Astrocyte (in vitro differentiated cells and primary cell): ENCODE data around the gene NPIPA1. TPM values are rescaled to one million over a fixed set of nuclear protein-coding genes. Genes with fewer than 3 reads are reported as not detected.

Experiments
- DNase-seq: peaks from one replicate; pipeline ENCODE4 v3.0.0-alpha.2; 2010; ENCODE audit warnings: low read depth
- FAIRE-seq: peaks from 2 replicates; lab custom pipeline; 2011; peaks lifted over from hg19 to GRCh38; lab: Jason Lieb, UNC
- H2AFZ ChIP-seq: 2 replicates; pipeline ENCODE4 v1.6.0; 2012; ENCODE audit warnings: low read depth, low read length, inconsistent platforms
- H3K27ac ChIP-seq: 2 replicates; pipeline ENCODE4 v1.5.1; 2011; ENCODE audit warnings: low read depth, low read length, inconsistent platforms
- H3K27me3 ChIP-seq: 2 replicates; pipeline ENCODE4 v1.6.0; 2011; ENCODE audit warnings: low read length, inconsistent platforms; ENCODE audit not compliant: insufficient read depth
- H3K36me3 ChIP-seq: 2 replicates; pipeline ENCODE4 v1.5.1; 2011; ENCODE audit warnings: low read length, inconsistent platforms; ENCODE audit not compliant: insufficient read depth
- H3K4me1 ChIP-seq: 2 replicates; pipeline ENCODE4 v1.5.1; 2011; ENCODE audit warnings: low read length, inconsistent platforms; ENCODE audit not compliant: insufficient read depth
- H3K4me2 ChIP-seq: 2 replicates; pipeline ENCODE4 v1.6.0; 2012; ENCODE audit warnings: low read length, inconsistent platforms
- H3K4me3 ChIP-seq: 2 replicates; pipeline ENCODE4 v1.5.1; 2011; ENCODE audit warnings: low read depth, mild to moderate bottlenecking, low read length, inconsistent platforms; ENCODE audit not compliant: insufficient read depth
- H3K79me2 ChIP-seq: 2 replicates; pipeline ENCODE4 v1.6.0; 2012; ENCODE audit warnings: mild to moderate bottlenecking, low read length, inconsistent platforms; ENCODE audit not compliant: insufficient read depth
- H3K9ac ChIP-seq: 2 replicates; pipeline ENCODE4 v1.6.0; 2012; ENCODE audit warnings: mild to moderate bottlenecking, low read length, inconsistent platforms
- H3K9me3 ChIP-seq: 2 replicates; pipeline ENCODE4 v1.5.1; 2012; ENCODE audit warnings: low read depth, mild to moderate bottlenecking, low read length, inconsistent platforms; ENCODE audit not compliant: insufficient read depth
- H4K20me1 ChIP-seq: 2 replicates; pipeline ENCODE4 v1.6.0; 2012; ENCODE audit warnings: low read length, inconsistent platforms; ENCODE audit not compliant: insufficient read depth
- H3K27ac Mint-ChIP-seq: one replicate; pipeline ENCODE4 v1.8.0; 2021; ENCODE audit warnings: mild to moderate bottlenecking, mixed read lengths; ENCODE audit not compliant: unreplicated experiment
- H3K27me3 Mint-ChIP-seq: one replicate; pipeline ENCODE4 v1.8.0; 2021; ENCODE audit warnings: low read depth, mixed read lengths; ENCODE audit not compliant: unreplicated experiment
- H3K36me3 Mint-ChIP-seq: one replicate; pipeline ENCODE4 v1.8.0; 2021; ENCODE audit warnings: low read depth, mixed read lengths; ENCODE audit not compliant: unreplicated experiment
- H3K4me1 Mint-ChIP-seq: one replicate; pipeline ENCODE4 v1.8.0; 2021; ENCODE audit warnings: low read depth, mixed read lengths; ENCODE audit not compliant: unreplicated experiment
- H3K4me3 Mint-ChIP-seq: one replicate; pipeline ENCODE4 v1.8.0; 2021; ENCODE audit warnings: mild to moderate bottlenecking, moderate library complexity, mixed read lengths; ENCODE audit not compliant: unreplicated experiment
- H3K9me3 Mint-ChIP-seq: one replicate; pipeline ENCODE4 v1.8.0; 2021; ENCODE audit warnings: mild to moderate bottlenecking, mixed read lengths; ENCODE audit not compliant: unreplicated experiment
- CTCF ChIP-seq: IDR thresholded peaks from 2 replicates; pipeline ENCODE4 v1.5.1; 2011; ENCODE audit warnings: low read depth, mild to moderate bottlenecking, inconsistent platforms, low read length, moderate library complexity; ENCODE audit not compliant: insufficient read depth
- EZH2 ChIP-seq: IDR thresholded peaks from 2 replicates; pipeline ENCODE4 v1.6.1; 2012; ENCODE audit warnings: mild to moderate bottlenecking, low read length, inconsistent platforms; ENCODE audit not compliant: insufficient read depth
- total RNA-seq: library from RNA; stranded (reverse); gene quantifications from 2 replicates; pipeline ENCODE4 v1.2.1, GENCODE V29; 2021

The NPIPA1 gene
- total RNA-seq, 1 donor from 2014 or later: 114 TPM

GRCh38 chr16:14958970-14959369 lies 21.7 kb downstream of the NPIPA1 start:
- H4K20me1 ChIP-seq: no peaks in the 10 kb centered on the region
- Mint-ChIP-seq H3K9me3 (no peaks in the 10 kb centered on the region), H3K4me3 (no peak overlapping the region), H3K4me1 (no peaks in the 10 kb centered on the region), H3K27me3 (peaks cover 14% of the 10 kb centered on the region), H3K36me3 (peaks cover 3% of the 10 kb centered on the region), H3K27ac (no peak overlapping the region)
- H3K27me3 ChIP-seq: peaks cover 9% of the 10 kb centered on the region
- H3K4me2 ChIP-seq: no peak overlapping the region
- H3K36me3 ChIP-seq: no peaks in the 10 kb centered on the region
- no peaks in the 10 kb centered on the region for H3K4me1 ChIP-seq
- DNase-seq: no peak
- TF ChIP-seq CTCF (no peak), EZH2 (no peak)
- H3K4me3 ChIP-seq: no peak overlapping the region
- peaks cover 5% of the 10 kb centered on the region for H3K9me3 ChIP-seq
- H3K79me2 ChIP-seq: no peaks in the 10 kb centered on the region
- FAIRE-seq: no peak
- H3K27ac ChIP-seq: no peak overlapping the region
- no peak overlapping the region for H3K9ac ChIP-seq
- no peak overlapping the region for H2AFZ ChIP-seq

- H3K79me2 ChIP-seq: no peaks in the 10 kb centered on the region
- FAIRE-seq (no peak), DNase-seq (no peak)
- peaks cover 5% of the 10 kb centered on the region for H3K9me3 ChIP-seq
- Mint-ChIP-seq H3K27ac (no peak overlapping the region), H3K27me3 (peaks cover 14% of the 10 kb centered on the region), H3K4me3 (no peak overlapping the region), H3K36me3 (no peaks in the 10 kb centered on the region), H3K4me1 (no peaks in the 10 kb centered on the region), H3K9me3 (no peaks in the 10 kb centered on the region)
- no peak overlapping the region for H3K4me3 ChIP-seq
- no peaks in the 10 kb centered on the region for H4K20me1 ChIP-seq
- no peak overlapping the region for H2AFZ ChIP-seq
- no peaks in the 10 kb centered on the region for H3K4me1 ChIP-seq
- peaks cover 9% of the 10 kb centered on the region for H3K27me3 ChIP-seq
- TF ChIP-seq CTCF (no peak), EZH2 (no peak)
- H3K4me2 ChIP-seq: no peak overlapping the region
- no peaks in the 10 kb centered on the region for H3K36me3 ChIP-seq
- H3K27ac ChIP-seq: no peak overlapping the region
- no peak overlapping the region for H3K9ac ChIP-seq
These were observed 24.4 kb downstream of the NPIPA1 start for GRCh38 chr16:14961405-14962186.
